H9 (cell line): Measurements from ENCODE around the gene RNASET2. TPM values are rescaled to one million over a fixed set of nuclear protein-coding genes. Genes with fewer than 3 reads are reported as not detected.

Source experiments
- DNase-seq: peaks from one replicate; pipeline ENCODE4 v3.0.0-alpha.2; 2017
- H2AFZ ChIP-seq: one replicate; pipeline ENCODE4 v1.6.1; 2013; ENCODE audit warnings: mild to moderate bottlenecking, low read length, control low read depth, moderate library complexity
- H2AK5ac ChIP-seq: 2 replicates; pipeline ENCODE4 v1.6.1; 2013; ENCODE audit warnings: low read length, control low read depth, mixed read lengths; ENCODE audit not compliant: insufficient read length
- H2BK120ac ChIP-seq: one replicate; pipeline ENCODE4 v1.6.1; 2013; ENCODE audit warnings: low read depth, mild to moderate bottlenecking, low read length, control low read depth, inconsistent platforms; ENCODE audit not compliant: poor library complexity, severe bottlenecking
- H2BK12ac ChIP-seq: 2 replicates; pipeline ENCODE4 v1.6.1; 2013; ENCODE audit warnings: low read length, control low read depth, mixed read lengths, low read depth; ENCODE audit not compliant: insufficient read length
- H2BK15ac ChIP-seq: 2 replicates; pipeline ENCODE4 v1.6.1; 2013; ENCODE audit warnings: low read depth, low read length, control low read depth
- H2BK20ac ChIP-seq: one replicate; pipeline ENCODE4 v1.6.1; 2013; ENCODE audit warnings: low read depth, mild to moderate bottlenecking, low read length, control low read depth, inconsistent platforms; ENCODE audit not compliant: poor library complexity, severe bottlenecking
- H2BK5ac ChIP-seq: 2 replicates; pipeline ENCODE4 v1.6.1; 2013; ENCODE audit warnings: low read length, control low read depth, mixed read lengths; ENCODE audit not compliant: insufficient read length
- H3K14ac ChIP-seq: 2 replicates; pipeline ENCODE4 v1.6.1; 2013; ENCODE audit warnings: low read length, control low read depth; ENCODE audit not compliant: insufficient read depth
- H3K18ac ChIP-seq: 2 replicates; pipeline ENCODE4 v1.6.1; 2013; ENCODE audit warnings: low read depth, mild to moderate bottlenecking, mixed read lengths, low read length, control low read depth; ENCODE audit not compliant: insufficient read length
- H3K23ac ChIP-seq: 2 replicates; pipeline ENCODE4 v1.6.1; 2013; ENCODE audit warnings: low read length, control low read depth, mixed read lengths, low read depth; ENCODE audit not compliant: insufficient read length
- H3K23me2 ChIP-seq: 2 replicates; pipeline ENCODE4 v1.6.1; 2013; ENCODE audit warnings: low read depth, mild to moderate bottlenecking, mixed read lengths, low read length, control low read depth; ENCODE audit not compliant: insufficient read length, poor library complexity, severe bottlenecking
- H3K27ac ChIP-seq: 2 replicates; pipeline ENCODE4 v1.5.1; 2013; ENCODE audit warnings: low read length, control low read depth, mixed read lengths, low read depth; ENCODE audit not compliant: insufficient read length
- H3K27me3 ChIP-seq: 2 replicates; pipeline ENCODE4 v1.6.1; 2013; ENCODE audit warnings: low read length, control low read depth, inconsistent platforms; ENCODE audit not compliant: insufficient read depth
- H3K4ac ChIP-seq: 2 replicates; pipeline ENCODE4 v1.6.1; 2013; ENCODE audit warnings: low read depth, mild to moderate bottlenecking, control low read depth, inconsistent platforms, low read length, moderate library complexity
- H3K4me1 ChIP-seq: 2 replicates; pipeline ENCODE4 v1.6.1; 2013; ENCODE audit warnings: low read length, control low read depth, inconsistent platforms; ENCODE audit not compliant: insufficient read depth
- H3K4me2 ChIP-seq: 2 replicates; pipeline ENCODE4 v1.6.1; 2013; ENCODE audit warnings: low read length, control low read depth, mixed read lengths; ENCODE audit not compliant: insufficient read length, insufficient read depth
- H3K56ac ChIP-seq: 2 replicates; pipeline ENCODE4 v1.6.1; 2013; ENCODE audit warnings: low read depth, mild to moderate bottlenecking, mixed read lengths, low read length, control low read depth; ENCODE audit not compliant: insufficient read length
- H3K79me1 ChIP-seq: 2 replicates; pipeline ENCODE4 v1.6.1; 2013; ENCODE audit warnings: low read depth, mild to moderate bottlenecking, moderate library complexity, low read length, control low read depth, inconsistent platforms; ENCODE audit not compliant: insufficient read depth, poor library complexity, severe bottlenecking
- H3K79me2 ChIP-seq: 2 replicates; pipeline ENCODE4 v1.6.1; 2013; ENCODE audit warnings: low read length, control low read depth, inconsistent platforms; ENCODE audit not compliant: insufficient read depth
- H3K9ac ChIP-seq: 2 replicates; pipeline ENCODE4 v1.6.1; 2013; ENCODE audit warnings: low read length, control low read depth, mixed read lengths; ENCODE audit not compliant: insufficient read length; ENCODE audit errors: extremely low read depth
- H3K9me3 ChIP-seq: one replicate; pipeline ENCODE4 v1.6.1; 2013; ENCODE audit warnings: low read depth, low read length, inconsistent platforms; ENCODE audit not compliant: control insufficient read depth
- H3T11ph ChIP-seq: one replicate; pipeline ENCODE4 v1.6.1; 2013; ENCODE audit warnings: mild to moderate bottlenecking, low read length, control low read depth, inconsistent platforms
- H4K20me1 ChIP-seq: one replicate; pipeline ENCODE4 v1.6.1; 2013; ENCODE audit not compliant: control insufficient read depth, insufficient read length, insufficient read depth
- H4K5ac ChIP-seq: 2 replicates; pipeline ENCODE4 v1.6.1; 2013; ENCODE audit warnings: low read depth, mild to moderate bottlenecking, mixed read lengths, low read length, control low read depth; ENCODE audit not compliant: insufficient read length
- H4K8ac ChIP-seq: replicated peaks from 2 replicates; pipeline ENCODE4 v1.6.1; 2013; ENCODE audit warnings: low read length, control low read depth, mixed read lengths, low read depth; ENCODE audit not compliant: insufficient read length
- H4K91ac ChIP-seq: 2 replicates; pipeline ENCODE4 v1.6.1; 2013; ENCODE audit warnings: low read depth, mild to moderate bottlenecking, moderate library complexity, mixed read lengths, low read length, control low read depth; ENCODE audit not compliant: insufficient read length
- H3K27ac Mint-ChIP-seq, 3 experiments: 2 replicates in 2 of 3; 3 replicates in 1 of 3; pipeline ENCODE4 v1.8.0; 2020 to 2021; ENCODE audit warnings: mixed read lengths in 3 of 3, mild to moderate bottlenecking in 1 of 3, moderate library complexity in 1 of 3
- H3K27me3 Mint-ChIP-seq: 2 replicates; pipeline ENCODE4 v1.8.0; 2021; ENCODE audit warnings: low read depth, mild to moderate bottlenecking, moderate library complexity, mixed read lengths
- H3K36me3 Mint-ChIP-seq, 3 experiments: 2 replicates in 2 of 3; 3 replicates in 1 of 3; pipeline ENCODE4 v1.8.0; 2020 to 2021; ENCODE audit warnings: low read depth in 3 of 3, mixed read lengths in 3 of 3; ENCODE audit not compliant: insufficient read depth in 1 of 3
- H3K4me1 Mint-ChIP-seq, 2 experiments: 2 replicates each; pipeline ENCODE4 v1.8.0; 2020; ENCODE audit warnings: mixed read lengths in 2 of 2
- H3K4me3 Mint-ChIP-seq, 2 experiments: 2 replicates in 1 of 2; 3 replicates in 1 of 2; pipeline ENCODE4 v1.8.0; 2020 to 2021; ENCODE audit warnings: mild to moderate bottlenecking in 2 of 2, mixed read lengths in 2 of 2, moderate library complexity in 1 of 2
- H3K9me3 Mint-ChIP-seq, 2 experiments: 2 replicates in 1 of 2; 3 replicates in 1 of 2; pipeline ENCODE4 v1.8.0; 2020; ENCODE audit warnings: mild to moderate bottlenecking in 2 of 2, mixed read lengths in 2 of 2, moderate library complexity in 1 of 2
- CTCF ChIP-seq: fragments of 200-600 bp; sonication (generic); conservative IDR thresholded peaks from 3 replicates; pipeline ENCODE4 v1.8.0; 2021; ENCODE audit warnings: antibody characterized with exemption, mild to moderate bottlenecking
- WGBS: extraction: QIAGEN DNeasy Blood & Tissue Kit; methylation state at CpG from one replicate; pipeline ENCODE4 v1.1.7; 2013; ENCODE audit warnings: missing lambda C conversion rate, low lambda C conversion rate, mixed read lengths; ENCODE audit not compliant: insufficient read length; ENCODE audit errors: extremely low coverage; 5-methylcytosine and 5-hydroxymethylcytosine counted together
- total RNA-seq: library from RNA; stranded (reverse); gene quantifications from 2 replicates; pipeline ENCODE4 v1.2.1, GENCODE V29; 2021

The RNASET2 gene
- total RNA-seq, 1 experiment from 2014 or later = 28.2 TPM

GRCh38 chr6:166934174-166934573 lies 22.2 kb downstream of the RNASET2 start:
- Histone ChIP-seq H3K4me1 (no peaks in the 10 kb centered on the region), H4K8ac (no peak overlapping the region), H3K14ac (no peak overlapping the region), H4K91ac (no peak overlapping the region), H2BK15ac (no peak overlapping the region), H4K20me1 (no peaks in the 10 kb centered on the region), H3T11ph (no peak overlapping the region), H2BK20ac (no peak overlapping the region), H2BK120ac (no peak overlapping the region), H3K4me2 (no peak overlapping the region), H3K9ac (no peak overlapping the region), H3K18ac (no peak overlapping the region), H3K79me1 (no peaks in the 10 kb centered on the region), H2AFZ (no peak overlapping the region), H3K9me3 (no peaks in the 10 kb centered on the region), H2AK5ac (no peak overlapping the region), H3K4ac (no peak overlapping the region), H3K27ac (no peak overlapping the region), H3K23ac (no peak overlapping the region), H3K23me2 (no peaks in the 10 kb centered on the region), H3K27me3 (no peaks in the 10 kb centered on the region), H2BK12ac (no peak overlapping the region), H4K5ac (no peak overlapping the region), H2BK5ac (no peak overlapping the region), H3K56ac (no peak overlapping the region), H3K79me2 (no peaks in the 10 kb centered on the region)
- Mint-ChIP-seq H3K9me3 (no peaks in the 10 kb centered on the region; a peak in 1 of 5 replicates), H3K4me1 (peaks cover 7 to 11% of the 10 kb centered on the region in 2 experiments), H3K36me3 (peaks cover 2 to 11% (median 10%) of the 10 kb centered on the region in 3 experiments), H3K4me3 (no peak overlapping the region), H3K27me3 (no peaks in the 10 kb centered on the region), H3K27ac (no peak overlapping the region)
- no CpG with 5 or more reads among the region's 8 CpGs for WGBS
- TF ChIP-seq CTCF = no peak
- DNase-seq = no peak
